VCaP (cell line): ENCODE measurements around the gene TCL1B.
"Not testable (repeated sequence)": the region's sequence is repeated elsewhere in the genome, so short reads cannot be mapped to it uniquely, and the experiment has no call there.

Experiments
- H3K27ac ChIP-seq: fragments of 450-650 bp; 2 replicates; pipeline ENCODE4 v1.5.1; 2017
- CTCF ChIP-seq: fragments of 450-650 bp; conservative IDR thresholded peaks from 2 replicates; pipeline ENCODE4 v1.5.1; 2017; ENCODE audit warnings: mild to moderate bottlenecking, moderate library complexity

Gene TCL1B

GRCh38 chr14:95722525-95723190 lies 36.4 kb downstream of the TCL1B start:
- no peak overlapping the region for H3K27ac ChIP-seq
- TF ChIP-seq CTCF, result no peak

GRCh38 chr14:95725685-95726336 lies 39.6 kb downstream of the TCL1B start:
- no peak overlapping the region for H3K27ac ChIP-seq
- TF ChIP-seq CTCF, result no peak

- H3K27ac ChIP-seq, result no peak overlapping the region
- TF ChIP-seq CTCF, result no peak
Observed at GRCh38 chr14:95727056-95727700, 41.0 kb downstream of the TCL1B start.

- not testable (repeated sequence) for H3K27ac ChIP-seq
Observed at GRCh38 chr14:95729402-95730028, 43.3 kb downstream of the TCL1B start.

GRCh38 chr14:95730126-95730525 lies 43.9 kb downstream of the TCL1B start:
- no peak for TF ChIP-seq CTCF
- H3K27ac ChIP-seq, result no peak overlapping the region

GRCh38 chr14:95733212-95733611 lies 47.0 kb downstream of the TCL1B start:
- TF ChIP-seq CTCF, result no peak
- H3K27ac ChIP-seq, result no peak overlapping the region

- TF ChIP-seq CTCF, result no peak
- no peak overlapping the region for H3K27ac ChIP-seq
Observed at GRCh38 chr14:95739356-95739755, 53.1 kb downstream of the TCL1B start.
